Natural killer cell (primary cell): ENCODE results near the gene MYOM1. TPM values are rescaled to one million over a fixed set of nuclear protein-coding genes. Genes with fewer than 3 reads are reported as not detected.

ENCODE experiments used
- ATAC-seq, 3 donors: fragments of 150-1000 bp in 2 of 3; fragments of 200-7000 bp in 1 of 3; cut with Tn5 transposase; 1 replicate in 1 of 3; 2 replicates in 2 of 3; pipeline ENCODE4 v1.10.0; 2021; ENCODE audit warnings: mild to moderate bottlenecking in 2 of 3, moderate library complexity in 2 of 3
- DNase-seq, 2 donors: peaks; one replicate each; pipeline versions ENCODE4 v3.0.0 to v3.0.0-alpha.2; 2013 to 2021; ENCODE audit warnings: mixed read lengths in 1 of 2
- H3K27ac ChIP-seq: one replicate; pipeline ENCODE4 v1.5.1; 2013; ENCODE audit warnings: mild to moderate bottlenecking, low read length
- H3K27me3 ChIP-seq: one replicate; pipeline ENCODE4 v1.6.1; 2013; ENCODE audit warnings: low read length; ENCODE audit not compliant: control insufficient read depth, insufficient read depth
- H3K36me3 ChIP-seq: one replicate; pipeline ENCODE4 v1.6.1; 2013; ENCODE audit warnings: low read length; ENCODE audit not compliant: control insufficient read depth, insufficient read depth
- H3K4me1 ChIP-seq: one replicate; pipeline ENCODE4 v1.6.1; 2013; ENCODE audit warnings: low read length; ENCODE audit not compliant: control insufficient read depth, insufficient read depth
- H3K4me3 ChIP-seq: one replicate; pipeline ENCODE4 v1.5.1; 2013; ENCODE audit warnings: low read length
- H3K9me3 ChIP-seq: one replicate; pipeline ENCODE4 v1.6.1; 2013; ENCODE audit warnings: low read length; ENCODE audit not compliant: control insufficient read depth, insufficient read depth
- H3K27ac Mint-ChIP-seq, 2 donors: one replicate each; pipeline ENCODE4 v1.8.0; 2022; ENCODE audit warnings: mild to moderate bottlenecking in 2 of 2, mixed read lengths in 2 of 2, moderate library complexity in 1 of 2
- H3K27me3 Mint-ChIP-seq, 2 donors: one replicate each; pipeline ENCODE4 v1.8.0; 2022; ENCODE audit warnings: low read depth in 2 of 2, mixed read lengths in 2 of 2
- H3K36me3 Mint-ChIP-seq: one replicate; pipeline ENCODE4 v1.8.0; 2022; ENCODE audit warnings: mixed read lengths
- H3K4me1 Mint-ChIP-seq, 2 donors: one replicate each; pipeline ENCODE4 v1.8.0; 2022; ENCODE audit warnings: mixed read lengths in 2 of 2
- H3K4me3 Mint-ChIP-seq: one replicate; pipeline ENCODE4 v1.8.0; 2022; ENCODE audit warnings: mild to moderate bottlenecking, moderate library complexity, mixed read lengths
- H3K9me3 Mint-ChIP-seq, 2 donors: one replicate each; pipeline ENCODE4 v1.8.0; 2022; ENCODE audit warnings: mixed read lengths in 2 of 2
- CTCF ChIP-seq: fragments of 200-600 bp; IDR thresholded peaks from one replicate; pipeline ENCODE4 v1.8.0; 2022; ENCODE audit warnings: antibody characterized with exemption
- WGBS: methylation state at CpG from one replicate; pipeline ENCODE4 v1.1.7; 2013; ENCODE audit warnings: missing lambda C conversion rate; ENCODE audit not compliant: insufficient coverage; 5-methylcytosine and 5-hydroxymethylcytosine counted together
- intact Hi-C: fragments of 100-400 bp; cut with micrococcal nuclease; formaldehyde crosslinking; loops from one replicate; pipeline ENCODE4 v1.14.2; 2022
- total RNA-seq, 4 donors: library from RNA; stranded (reverse); fragments of 120-200 nt in 1 of 4; gene quantifications; one replicate each; pipeline versions ENCODE4 v1.2.3 to v1.2.4, GENCODE V29; 2013 to 2022

The MYOM1 gene
- total RNA-seq, 3 donors from 2014 or later (not counting 1 experiment from before 2014, with no cell fraction given) = 1.7 to 5.8 (median 3.0) TPM

GRCh38 chr18:3104190-3105054, 115.3 kb downstream of the MYOM1 start:
- Mint-ChIP-seq H3K9me3 (no peaks in the 10 kb centered on the region), H3K36me3 (no peaks in the 10 kb centered on the region), H3K27me3 (no peaks in the 10 kb centered on the region), H3K4me1 (no peaks in the 10 kb centered on the region), H3K27ac (no peak overlapping the region), H3K4me3 (no peak overlapping the region)
- no peaks in the 10 kb centered on the region for H3K27me3 ChIP-seq
- H3K4me1 ChIP-seq = no peaks in the 10 kb centered on the region
- no peak for ATAC-seq
- H3K27ac ChIP-seq = no peak overlapping the region
- 93% methylated on average over 6 of the region's 6 CpGs for WGBS
- intact Hi-C loops = no loop called here
- no peak for TF ChIP-seq CTCF
- no peak overlapping the region for H3K4me3 ChIP-seq
- H3K9me3 ChIP-seq = no peaks in the 10 kb centered on the region
- no peak for DNase-seq
- H3K36me3 ChIP-seq = no peaks in the 10 kb centered on the region

GRCh38 chr18:3103576-3103975, 116.2 kb downstream of the MYOM1 start:
- DNase-seq (no peak), ATAC-seq (no peak)
- no peaks in the 10 kb centered on the region for H3K9me3 Mint-ChIP-seq
- no peaks in the 10 kb centered on the region for H3K36me3 ChIP-seq
- H3K9me3 ChIP-seq = no peaks in the 10 kb centered on the region
- no peak overlapping the region for H3K27ac Mint-ChIP-seq
- TF ChIP-seq CTCF = no peak
- no peaks in the 10 kb centered on the region for H3K36me3 Mint-ChIP-seq
- no peak overlapping the region for H3K27ac ChIP-seq
- no peaks in the 10 kb centered on the region for H3K4me1 ChIP-seq
- no peaks in the 10 kb centered on the region for H3K27me3 Mint-ChIP-seq
- 88% methylated on average over 2 of the region's 2 CpGs for WGBS
- intact Hi-C loops = no loop called here
- H3K27me3 ChIP-seq = no peaks in the 10 kb centered on the region
- H3K4me3 ChIP-seq = no peak overlapping the region
- no peak overlapping the region for H3K4me3 Mint-ChIP-seq
- H3K4me1 Mint-ChIP-seq = no peaks in the 10 kb centered on the region

- DNase-seq (no peak), ATAC-seq (no peak)
- no peak overlapping the region for H3K4me3 ChIP-seq
- Mint-ChIP-seq H3K27ac (no peak overlapping the region), H3K4me1 (peaks cover 0 to under 1% of the 10 kb centered on the region in 2 donors), H3K9me3 (no peaks in the 10 kb centered on the region), H3K4me3 (no peak overlapping the region), H3K36me3 (no peaks in the 10 kb centered on the region), H3K27me3 (no peaks in the 10 kb centered on the region)
- no peaks in the 10 kb centered on the region for H3K36me3 ChIP-seq
- H3K27ac ChIP-seq = no peak overlapping the region
- no peaks in the 10 kb centered on the region for H3K27me3 ChIP-seq
- H3K9me3 ChIP-seq = no peaks in the 10 kb centered on the region
- TF ChIP-seq CTCF = no peak
- 90% methylated on average over 1 of the region's 1 CpG for WGBS
- H3K4me1 ChIP-seq = no peaks in the 10 kb centered on the region
- intact Hi-C loops = no loop called here
These were observed 116.8 kb downstream of the MYOM1 start for GRCh38 chr18:3102983-3103382.
